ENCODE measurements around the gene TECTA.

TECTA gene, protein sequence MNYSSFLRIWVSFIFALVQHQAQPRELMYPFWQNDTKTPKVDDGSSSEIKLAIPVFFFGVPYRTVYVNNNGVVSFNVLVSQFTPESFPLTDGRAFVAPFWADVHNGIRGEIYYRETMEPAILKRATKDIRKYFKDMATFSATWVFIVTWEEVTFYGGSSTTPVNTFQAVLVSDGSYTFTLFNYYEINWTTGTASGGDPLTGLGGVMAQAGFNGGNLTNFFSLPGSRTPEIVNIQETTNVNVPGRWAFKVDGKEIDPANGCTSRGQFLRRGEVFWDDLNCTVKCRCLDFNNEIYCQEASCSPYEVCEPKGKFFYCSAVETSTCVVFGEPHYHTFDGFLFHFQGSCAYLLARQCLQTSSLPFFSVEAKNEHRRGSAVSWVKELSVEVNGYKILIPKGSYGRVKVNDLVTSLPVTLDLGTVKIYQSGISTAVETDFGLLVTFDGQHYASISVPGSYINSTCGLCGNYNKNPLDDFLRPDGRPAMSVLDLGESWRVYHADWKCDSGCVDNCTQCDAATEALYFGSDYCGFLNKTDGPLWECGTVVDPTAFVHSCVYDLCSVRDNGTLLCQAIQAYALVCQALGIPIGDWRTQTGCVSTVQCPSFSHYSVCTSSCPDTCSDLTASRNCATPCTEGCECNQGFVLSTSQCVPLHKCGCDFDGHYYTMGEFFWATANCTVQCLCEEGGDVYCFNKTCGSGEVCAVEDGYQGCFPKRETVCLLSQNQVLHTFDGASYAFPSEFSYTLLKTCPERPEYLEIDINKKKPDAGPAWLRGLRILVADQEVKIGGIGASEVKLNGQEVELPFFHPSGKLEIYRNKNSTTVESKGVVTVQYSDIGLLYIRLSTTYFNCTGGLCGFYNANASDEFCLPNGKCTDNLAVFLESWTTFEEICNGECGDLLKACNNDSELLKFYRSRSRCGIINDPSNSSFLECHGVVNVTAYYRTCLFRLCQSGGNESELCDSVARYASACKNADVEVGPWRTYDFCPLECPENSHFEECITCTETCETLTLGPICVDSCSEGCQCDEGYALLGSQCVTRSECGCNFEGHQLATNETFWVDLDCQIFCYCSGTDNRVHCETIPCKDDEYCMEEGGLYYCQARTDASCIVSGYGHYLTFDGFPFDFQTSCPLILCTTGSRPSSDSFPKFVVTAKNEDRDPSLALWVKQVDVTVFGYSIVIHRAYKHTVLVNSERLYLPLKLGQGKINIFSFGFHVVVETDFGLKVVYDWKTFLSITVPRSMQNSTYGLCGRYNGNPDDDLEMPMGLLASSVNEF (N-terminal part only)

GRCh38 chr11:121100943-121101342 is at the start of gene TECTA:
Gene TECTA, plus strand, starts transcription at chr11:121101243. Its CDS starts 1,423 bp downstream, at chr11:121102666.
- no peak for TF ChIP-seq CTCF (IDR thresholded peaks at IDR 0.05; ENCODE audit: low read depth, low read length)
- no peak for DNase-seq (ENCODE audit: extremely low read depth, low read depth)

DNA sequence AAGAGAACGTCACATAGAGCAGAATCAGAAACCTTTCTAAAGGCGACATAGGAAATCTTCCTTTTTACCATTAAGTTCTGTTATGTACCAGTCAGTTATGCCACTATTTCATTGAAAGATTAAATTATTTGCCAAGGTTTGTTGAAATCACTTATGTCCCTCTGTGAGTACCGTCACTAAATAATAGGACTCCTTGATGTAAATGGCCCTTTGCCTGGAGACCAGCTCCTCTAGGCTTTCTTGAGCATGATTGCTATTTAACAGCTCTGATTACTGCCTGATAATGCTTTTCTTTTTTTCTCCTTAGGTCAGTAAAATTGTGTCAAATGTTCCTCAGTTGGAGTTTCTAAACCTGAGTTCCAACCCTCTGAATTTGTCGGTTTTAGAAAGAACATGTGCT is 47.8 kb upstream of the TECTA start:
- no peak for DNase-seq (ENCODE audit: extremely low read depth, low read depth)
- no peak for TF ChIP-seq CTCF (IDR thresholded peaks at IDR 0.05; ENCODE audit: low read depth, low read length)

DNA sequence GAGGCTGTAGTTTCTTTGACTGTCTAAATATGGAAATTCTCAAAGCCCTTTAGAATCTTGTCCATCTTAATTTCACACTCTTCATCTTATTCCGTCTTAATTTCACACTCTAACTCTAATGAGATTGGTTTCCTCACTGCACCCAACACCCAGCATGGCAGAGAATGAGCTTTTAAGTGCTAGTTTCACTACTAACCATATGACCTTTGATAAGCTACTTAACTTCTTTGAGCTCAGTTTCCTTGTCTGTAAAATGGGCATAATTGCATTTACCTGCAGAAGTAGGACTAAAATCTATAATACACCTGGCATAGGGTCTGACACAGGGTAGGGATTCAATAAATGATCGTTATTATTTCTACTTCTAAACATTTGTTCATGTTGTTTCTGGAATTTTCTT is 46.8 kb upstream of the TECTA start:
- DNase-seq (ENCODE audit: extremely low read depth, low read depth), result no peak
- no peak for TF ChIP-seq CTCF (IDR thresholded peaks at IDR 0.05; ENCODE audit: low read depth, low read length)

GRCh38 chr11:121055076-121055475 is 46.0 kb upstream of the TECTA start:
- TF ChIP-seq CTCF (IDR thresholded peaks at IDR 0.05; ENCODE audit: low read depth, low read length), result no peak
- no peak for DNase-seq (ENCODE audit: extremely low read depth, low read depth)

DNA sequence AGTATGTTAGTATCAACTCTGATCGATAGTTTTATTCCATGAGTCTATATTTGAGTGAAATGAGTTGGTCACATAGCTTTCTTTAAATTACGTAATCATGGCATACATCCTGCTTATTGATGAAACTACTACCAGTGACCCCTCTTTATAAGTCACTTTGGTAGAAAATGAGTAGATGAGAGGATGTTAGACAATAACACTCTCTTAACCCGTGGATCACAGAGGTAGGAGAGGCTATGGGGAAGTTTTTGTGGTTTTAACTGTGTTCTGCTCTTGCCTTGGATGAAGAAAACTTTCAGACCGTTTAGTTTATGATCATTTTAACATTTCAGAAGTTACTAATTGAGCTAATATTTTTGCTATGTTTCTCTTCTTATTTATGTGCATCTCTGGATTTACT is 43.1 kb upstream of the TECTA start:
- no peak for DNase-seq (ENCODE audit: extremely low read depth, low read depth)

GRCh38 chr11:121058941-121059340 is 42.1 kb upstream of the TECTA start:
- TF ChIP-seq CTCF (IDR thresholded peaks at IDR 0.05; ENCODE audit: low read depth, low read length), result no peak
- no peak for DNase-seq (ENCODE audit: extremely low read depth, low read depth)

More for the DNA sequence above, 43.1 kb upstream of the TECTA start:
- TF ChIP-seq CTCF (IDR thresholded peaks at IDR 0.05; ENCODE audit: low read depth, low read length), result no peak

Measured in AG09319 (cell line).